DOHH2 (cell line): Measurements from ENCODE around the gene TMEM130.

Experiments used
- EZH2phosphoT487 ChIP-seq: fragments of 200-600 bp; sonication (generic); IDR thresholded peaks from 2 replicates; pipeline ENCODE4 v1.6.1; 2017; ENCODE audit warnings: borderline replicate concordance, mild to moderate bottlenecking, antibody characterized with exemption, low read length, moderate library complexity, mixed read lengths
- TF ChIP-seq, protein P1 (sequence below): fragments of 200-600 bp; sonication (generic); IDR thresholded peaks from one replicate; pipeline ENCODE4 v1.5.1; 2014; ENCODE audit warnings: antibody characterized with exemption, mild to moderate bottlenecking, low read depth, low read length; ENCODE audit not compliant: poor library complexity, severe bottlenecking

- TF ChIP-seq, protein P1, sequence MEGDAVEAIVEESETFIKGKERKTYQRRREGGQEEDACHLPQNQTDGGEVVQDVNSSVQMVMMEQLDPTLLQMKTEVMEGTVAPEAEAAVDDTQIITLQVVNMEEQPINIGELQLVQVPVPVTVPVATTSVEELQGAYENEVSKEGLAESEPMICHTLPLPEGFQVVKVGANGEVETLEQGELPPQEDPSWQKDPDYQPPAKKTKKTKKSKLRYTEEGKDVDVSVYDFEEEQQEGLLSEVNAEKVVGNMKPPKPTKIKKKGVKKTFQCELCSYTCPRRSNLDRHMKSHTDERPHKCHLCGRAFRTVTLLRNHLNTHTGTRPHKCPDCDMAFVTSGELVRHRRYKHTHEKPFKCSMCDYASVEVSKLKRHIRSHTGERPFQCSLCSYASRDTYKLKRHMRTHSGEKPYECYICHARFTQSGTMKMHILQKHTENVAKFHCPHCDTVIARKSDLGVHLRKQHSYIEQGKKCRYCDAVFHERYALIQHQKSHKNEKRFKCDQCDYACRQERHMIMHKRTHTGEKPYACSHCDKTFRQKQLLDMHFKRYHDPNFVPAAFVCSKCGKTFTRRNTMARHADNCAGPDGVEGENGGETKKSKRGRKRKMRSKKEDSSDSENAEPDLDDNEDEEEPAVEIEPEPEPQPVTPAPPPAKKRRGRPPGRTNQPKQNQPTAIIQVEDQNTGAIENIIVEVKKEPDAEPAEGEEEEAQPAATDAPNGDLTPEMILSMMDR: no peak
- TF ChIP-seq EZH2phosphoT487: no peak
Measured at GRCh38 chr7:98892609-98893008, 22.8 kb upstream of the TMEM130 start.
